ENCODE measurements around the gene IQGAP2. TPM values are rescaled to one million over a fixed set of nuclear protein-coding genes. Genes with fewer than 3 reads are reported as not detected.

IQGAP2 gene
- total and polyA plus RNA-seq, 5 donors: 3.0 to 9.2 (median 6.2) TPM

DNA sequence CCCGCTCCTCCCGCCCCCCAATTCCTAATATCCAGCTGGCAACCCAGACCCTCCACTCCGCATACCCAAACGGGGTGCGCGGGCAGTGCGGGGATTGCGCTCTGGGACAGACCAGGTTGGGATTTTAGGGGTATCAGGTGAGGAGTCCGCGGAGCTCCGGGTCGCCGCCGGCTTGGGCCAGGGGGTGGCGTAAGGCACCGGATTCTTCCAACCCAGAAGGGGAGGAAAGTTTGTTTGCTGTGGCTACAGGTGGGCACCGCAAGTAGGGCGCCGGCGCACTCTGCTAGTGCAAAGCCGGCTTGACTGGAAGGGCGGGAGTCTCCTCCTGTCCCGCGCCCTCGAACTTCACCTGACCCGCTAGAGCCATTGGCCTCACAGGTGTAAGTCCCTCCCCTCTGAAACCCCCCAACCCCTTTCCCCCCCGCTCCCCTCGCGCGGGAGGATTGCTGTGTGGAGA, 709 bp downstream of the IQGAP2 start:
- H3K4me3 ChIP-seq (ENCODE audit: low read length): peak overlapping the region; percentile 63
- DNase-seq: peak in 2 of 3 donors; percentile 66 to 70
- H3K4me1 ChIP-seq (ENCODE audit: control insufficient read depth, insufficient read depth, low read length): no peaks in the 10 kb centered on the region
- intact Hi-C loops (cut with DNase I): no loop called here
- no peaks in the 10 kb centered on the region for H3K9me3 ChIP-seq (ENCODE audit: control insufficient read depth, low read length)
- ATAC-seq: peak; percentile 37 to 41
- no peaks in the 10 kb centered on the region for H3K27me3 ChIP-seq (ENCODE audit: control insufficient read depth, insufficient read depth)
- no peak overlapping the region for H3K27ac ChIP-seq (ENCODE audit: low read length)
- 2% methylated on average over 30 of the region's 30 CpGs for WGBS

DNA sequence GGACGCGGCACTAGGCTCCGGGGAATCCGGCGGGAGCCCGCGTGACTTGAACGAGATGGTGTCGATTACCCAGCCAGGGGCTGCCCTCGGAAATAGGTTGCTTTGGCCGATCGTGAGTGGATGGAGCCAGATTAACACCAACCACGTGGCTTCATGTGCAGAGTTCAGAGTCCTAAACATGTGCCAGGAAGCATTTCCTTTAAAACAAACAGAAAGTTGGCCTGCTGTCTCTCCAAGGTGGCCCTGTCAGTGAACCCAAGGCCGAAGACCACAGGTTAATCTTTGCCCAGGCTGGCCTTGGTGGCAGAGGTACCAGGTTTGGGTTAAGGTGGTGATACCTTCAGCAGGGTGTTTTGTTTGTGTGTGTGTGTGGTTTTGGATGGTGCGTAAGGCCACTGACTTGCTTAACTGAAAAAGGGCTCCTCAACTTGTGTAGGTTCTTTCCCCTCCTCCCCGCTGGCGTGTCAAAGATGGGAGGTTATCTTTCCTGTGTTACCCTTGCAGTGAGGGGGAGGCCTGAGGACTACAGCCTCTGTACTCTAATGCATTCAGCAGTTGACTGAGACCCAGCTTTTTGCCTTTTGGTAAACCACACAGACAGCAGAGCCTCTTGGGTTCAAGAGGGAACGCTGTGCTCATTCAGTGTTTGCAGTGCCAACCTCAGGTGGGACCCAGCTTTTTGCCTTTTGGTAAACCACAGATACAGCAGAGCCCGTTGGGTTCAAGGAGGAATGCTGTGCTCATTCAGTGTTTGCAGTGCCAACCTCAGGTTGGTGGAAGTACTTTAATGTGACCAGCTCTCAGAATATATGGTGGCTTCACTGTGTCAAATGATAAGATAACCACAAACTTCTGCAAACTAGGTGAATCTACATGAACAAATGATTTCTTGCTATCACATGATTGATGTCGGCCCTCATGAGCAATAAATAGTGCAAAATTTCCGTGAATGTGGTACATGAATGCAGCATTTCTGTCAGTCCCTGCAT, 1.4 kb downstream of the IQGAP2 start:
- Histone ChIP-seq H3K9me3 (ENCODE audit: control insufficient read depth, low read length) (no peaks in the 10 kb centered on the region), H3K27me3 (ENCODE audit: control insufficient read depth, insufficient read depth) (no peaks in the 10 kb centered on the region), H3K27ac (ENCODE audit: low read length) (no peak overlapping the region), H3K4me1 (ENCODE audit: control insufficient read depth, insufficient read depth, low read length) (no peaks in the 10 kb centered on the region), H3K4me3 (ENCODE audit: low read length) (peak overlapping the region; percentile 63)
- WGBS: 23% methylated on average over 21 of the region's 21 CpGs
- ATAC-seq (peak; percentile 12 to 14), DNase-seq (peak in 1 of 3 donors; percentile 63)
- intact Hi-C loops (cut with DNase I): no loop called here

DNA sequence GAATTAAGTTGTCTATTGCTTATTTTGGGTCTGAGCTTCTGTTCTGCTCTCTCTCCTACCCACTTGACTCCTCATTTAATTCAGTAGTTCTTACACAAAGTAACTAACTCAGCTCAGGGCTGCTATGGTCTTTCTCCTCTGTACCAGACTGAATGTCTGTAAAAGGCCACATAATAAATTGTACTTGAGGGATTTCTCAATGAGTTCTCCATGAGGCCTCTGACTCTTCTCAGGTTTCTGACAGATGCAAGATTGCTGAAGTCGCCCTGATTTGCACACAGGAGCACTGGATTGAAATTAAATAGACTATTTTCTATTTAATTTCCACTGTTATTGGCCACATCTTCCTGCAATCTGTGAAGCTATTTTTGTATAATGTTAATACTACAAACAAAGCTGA, 2.9 kb downstream of the IQGAP2 start:
- Histone ChIP-seq H3K4me1 (ENCODE audit: control insufficient read depth, insufficient read depth, low read length) (no peaks in the 10 kb centered on the region), H3K4me3 (ENCODE audit: low read length) (no peak overlapping the region), H3K27ac (ENCODE audit: low read length) (no peak overlapping the region), H3K27me3 (ENCODE audit: control insufficient read depth, insufficient read depth) (no peaks in the 10 kb centered on the region), H3K9me3 (ENCODE audit: control insufficient read depth, low read length) (no peaks in the 10 kb centered on the region)
- DNase-seq (no peak), ATAC-seq (no peak)
- intact Hi-C loops (cut with DNase I): no loop called here
- WGBS: 41% methylated on average over 1 of the region's 1 CpG

DNA sequence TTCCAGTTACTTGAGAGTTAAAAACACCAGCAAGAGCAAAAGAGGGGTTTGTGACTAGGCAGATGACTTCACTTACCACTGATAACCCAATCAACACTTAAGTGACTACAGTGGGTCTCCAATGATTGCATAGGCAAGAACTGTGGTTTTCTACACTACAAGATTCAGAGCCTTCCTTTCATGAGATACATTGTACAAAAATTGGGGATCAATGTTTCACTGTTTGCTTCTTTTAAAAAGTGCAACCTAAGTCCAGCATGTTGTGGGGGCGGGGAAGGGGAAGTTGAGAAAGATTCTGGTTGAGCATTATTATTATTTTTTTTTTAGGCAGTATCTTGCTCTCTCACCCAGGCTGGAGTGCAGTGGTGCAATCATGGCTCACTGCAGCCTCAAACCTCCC, 3.6 kb downstream of the IQGAP2 start:
- no peaks in the 10 kb centered on the region for H3K4me1 ChIP-seq (ENCODE audit: control insufficient read depth, insufficient read depth, low read length)

DNA sequence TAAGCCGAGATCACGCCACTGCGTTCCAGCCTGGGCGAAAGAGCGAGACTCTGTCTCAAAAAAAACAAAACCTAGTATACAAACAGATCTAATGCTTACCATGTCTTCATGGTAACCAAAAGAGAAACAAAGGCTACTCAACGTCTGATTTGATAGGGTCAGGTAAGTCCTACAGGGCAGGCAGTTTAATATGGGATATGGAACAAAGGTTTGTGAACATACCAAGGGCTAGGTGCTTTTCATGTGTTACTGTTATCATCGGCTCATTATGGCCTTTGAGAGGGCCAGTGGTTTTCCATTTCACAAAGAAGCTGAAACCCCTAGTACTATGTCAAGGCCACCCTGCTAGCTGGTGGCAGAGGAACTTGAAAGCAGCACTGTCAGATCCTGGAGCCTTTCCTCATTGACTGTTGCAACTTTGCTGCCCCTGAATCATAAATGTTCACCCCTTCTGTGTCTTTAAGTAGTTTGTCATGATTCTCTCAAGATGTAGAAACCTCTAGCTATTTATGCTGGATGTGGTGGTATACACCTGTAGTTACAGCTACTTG, 5.1 kb downstream of the IQGAP2 start:
- ATAC-seq: no peak
- H3K4me1 ChIP-seq (ENCODE audit: control insufficient read depth, insufficient read depth, low read length): no peaks in the 10 kb centered on the region
- intact Hi-C loops (cut with DNase I): no loop called here
- H3K9me3 ChIP-seq (ENCODE audit: control insufficient read depth, low read length): no peaks in the 10 kb centered on the region
- no peak overlapping the region for H3K27ac ChIP-seq (ENCODE audit: low read length)
- WGBS: 93% methylated on average over 7 of the region's 7 CpGs
- no peaks in the 10 kb centered on the region for H3K27me3 ChIP-seq (ENCODE audit: control insufficient read depth, insufficient read depth)
- DNase-seq: no peak
- H3K4me3 ChIP-seq (ENCODE audit: low read length): no peak overlapping the region

More for the DNA sequence above, 3.6 kb downstream of the IQGAP2 start:
- Histone ChIP-seq H3K9me3 (ENCODE audit: control insufficient read depth, low read length) (no peaks in the 10 kb centered on the region), H3K27ac (ENCODE audit: low read length) (no peak overlapping the region), H3K4me3 (ENCODE audit: low read length) (no peak overlapping the region), H3K27me3 (ENCODE audit: control insufficient read depth, insufficient read depth) (no peaks in the 10 kb centered on the region)
- ATAC-seq (no peak), DNase-seq (peak in 1 of 3 donors; percentile 45)
- intact Hi-C loops (cut with DNase I): no loop called here
- WGBS: 83% methylated on average over 1 of the region's 1 CpG

DNA sequence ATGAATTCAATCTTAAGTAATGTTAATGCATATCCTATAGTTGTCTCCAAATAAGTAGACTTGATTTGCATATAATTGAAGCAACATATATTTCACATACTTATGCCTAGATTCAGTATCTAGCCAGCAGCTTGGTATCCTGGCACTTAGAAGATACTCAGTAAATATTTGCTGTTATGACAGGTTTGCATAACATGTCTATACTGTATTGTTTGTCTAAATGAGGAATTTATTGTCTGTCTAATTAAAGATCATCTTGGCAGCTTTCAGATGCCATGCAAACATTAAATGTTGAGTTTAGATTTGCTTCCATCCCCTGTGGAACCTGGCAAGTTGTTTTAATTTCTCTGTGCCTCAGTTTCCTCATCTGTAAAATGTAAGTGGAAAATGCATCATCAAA, 9.4 kb downstream of the IQGAP2 start:
- DNase-seq (no peak), ATAC-seq (no peak)
- intact Hi-C loops (cut with DNase I): no loop called here
- no peak overlapping the region for H3K4me3 ChIP-seq (ENCODE audit: low read length)
- no peak overlapping the region for H3K27ac ChIP-seq (ENCODE audit: low read length)
- no peaks in the 10 kb centered on the region for H3K9me3 ChIP-seq (ENCODE audit: control insufficient read depth, low read length)
- no peaks in the 10 kb centered on the region for H3K4me1 ChIP-seq (ENCODE audit: control insufficient read depth, insufficient read depth, low read length)
- H3K27me3 ChIP-seq (ENCODE audit: control insufficient read depth, insufficient read depth): no peaks in the 10 kb centered on the region

DNA sequence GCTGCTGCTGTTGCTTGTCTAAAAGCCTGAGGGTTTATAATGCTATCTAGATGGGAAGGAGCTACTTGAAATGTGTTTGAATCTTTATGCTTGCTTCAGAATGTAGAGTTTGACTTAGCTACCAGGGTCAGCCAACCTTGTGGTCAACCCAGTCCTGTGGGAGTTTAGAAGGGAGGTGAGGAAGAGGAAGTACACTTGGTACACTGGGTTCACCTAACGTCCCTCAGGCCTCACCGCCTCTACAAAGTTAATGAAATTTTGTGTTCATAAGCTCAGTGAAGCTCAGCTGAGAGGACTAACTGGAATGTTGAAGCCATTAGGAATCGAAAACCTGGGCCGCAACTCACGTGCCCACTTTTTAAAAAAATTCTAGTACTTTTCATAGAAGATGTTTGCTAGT, 10.7 kb downstream of the IQGAP2 start:
- no peak for DNase-seq
- 88% methylated on average over 5 of the region's 5 CpGs for WGBS
- no peak for ATAC-seq
- Histone ChIP-seq H3K4me1 (ENCODE audit: control insufficient read depth, insufficient read depth, low read length) (no peaks in the 10 kb centered on the region), H3K27ac (ENCODE audit: low read length) (no peak overlapping the region), H3K4me3 (ENCODE audit: low read length) (no peak overlapping the region), H3K27me3 (ENCODE audit: control insufficient read depth, insufficient read depth) (no peaks in the 10 kb centered on the region), H3K9me3 (ENCODE audit: control insufficient read depth, low read length) (no peaks in the 10 kb centered on the region)
- intact Hi-C loops (cut with DNase I): no loop called here

DNA sequence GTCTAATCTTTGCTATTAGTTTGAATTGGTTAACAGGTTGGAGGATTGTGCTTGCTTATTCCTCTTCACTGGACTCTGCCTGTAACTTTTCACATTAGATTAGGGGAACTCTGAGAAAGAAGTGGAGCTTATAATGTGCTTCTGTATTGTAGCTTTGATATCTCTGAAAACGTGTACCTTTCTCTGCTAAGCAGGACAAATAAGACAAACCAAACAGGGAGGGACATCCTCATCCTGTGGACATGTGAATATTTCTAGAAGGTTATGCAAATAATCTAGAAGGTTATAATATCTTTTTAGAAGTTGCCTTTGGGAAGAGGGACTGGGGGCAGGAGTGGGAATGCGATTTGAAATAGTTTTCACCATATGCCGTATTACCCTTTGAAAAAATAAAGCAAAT, 11.7 kb downstream of the IQGAP2 start:
- H3K9me3 ChIP-seq (ENCODE audit: control insufficient read depth, low read length): no peaks in the 10 kb centered on the region
- ATAC-seq (no peak), DNase-seq (no peak)
- H3K27ac ChIP-seq (ENCODE audit: low read length): no peak overlapping the region
- no peaks in the 10 kb centered on the region for H3K4me1 ChIP-seq (ENCODE audit: control insufficient read depth, insufficient read depth, low read length)
- H3K27me3 ChIP-seq (ENCODE audit: control insufficient read depth, insufficient read depth): no peaks in the 10 kb centered on the region
- intact Hi-C loops (cut with DNase I): no loop called here
- H3K4me3 ChIP-seq (ENCODE audit: low read length): no peak overlapping the region
- WGBS: 61% methylated on average over 3 of the region's 3 CpGs

DNA sequence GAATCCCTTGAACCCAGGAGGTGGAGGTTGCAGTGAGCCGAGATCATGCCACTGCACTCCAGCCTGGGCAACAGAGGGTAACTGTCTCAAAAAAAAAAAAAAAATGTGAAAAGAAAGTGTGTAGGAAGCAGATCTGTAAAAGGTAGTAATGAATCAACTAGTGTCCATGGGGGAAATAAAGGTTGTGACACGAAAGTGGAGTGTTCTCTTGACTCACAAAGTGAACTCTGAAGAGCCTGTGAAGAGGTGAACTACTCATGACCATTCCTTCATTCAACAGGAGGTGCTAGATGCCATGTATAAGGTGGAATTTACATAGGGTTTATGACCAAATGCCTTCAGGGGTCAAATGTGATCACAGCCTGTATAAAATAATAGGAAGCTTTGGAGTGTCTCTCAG, 12.8 kb downstream of the IQGAP2 start:
- DNase-seq: no peak
- no peak for ATAC-seq
- H3K27me3 ChIP-seq (ENCODE audit: control insufficient read depth, insufficient read depth): no peaks in the 10 kb centered on the region
- WGBS: 89% methylated on average over 2 of the region's 2 CpGs
- H3K4me1 ChIP-seq (ENCODE audit: control insufficient read depth, insufficient read depth, low read length): no peaks in the 10 kb centered on the region
- no peaks in the 10 kb centered on the region for H3K9me3 ChIP-seq (ENCODE audit: control insufficient read depth, low read length)
- intact Hi-C loops (cut with DNase I): no loop called here
- no peak overlapping the region for H3K27ac ChIP-seq (ENCODE audit: low read length)
- H3K4me3 ChIP-seq (ENCODE audit: low read length): no peak overlapping the region

DNA sequence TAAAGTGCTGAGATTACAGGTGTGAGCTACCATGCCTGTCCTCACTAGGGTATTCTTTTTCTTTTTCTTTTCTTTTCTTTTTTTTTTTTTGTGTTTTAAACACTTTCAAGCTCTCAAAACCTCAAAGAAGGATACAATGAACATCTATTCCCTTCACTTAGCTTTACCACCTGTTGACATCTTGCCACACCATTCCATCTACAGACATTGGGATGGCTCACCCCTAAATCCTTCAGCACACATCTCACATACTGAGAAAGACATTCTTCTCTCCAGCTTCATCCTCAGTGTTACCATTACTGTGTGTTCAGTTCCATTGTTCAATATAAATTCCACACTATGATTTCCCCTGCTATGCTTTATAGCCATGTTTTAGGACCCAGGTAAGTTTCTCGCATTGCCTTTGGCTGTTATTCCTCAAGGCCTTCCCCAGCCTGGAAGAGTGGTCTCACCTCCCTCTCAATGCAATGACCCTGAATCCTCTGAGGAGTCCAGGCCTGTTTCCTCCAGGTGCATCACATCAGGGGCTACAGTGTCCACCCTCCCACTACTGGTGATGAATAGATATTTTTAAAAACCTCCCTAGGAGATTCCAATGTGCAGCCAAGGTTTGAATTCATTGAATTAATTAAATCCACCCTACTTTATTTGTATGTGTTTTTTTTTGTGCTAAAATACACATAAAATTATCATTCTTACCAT, 16.7 kb downstream of the IQGAP2 start:
- 100% methylated on average over 1 of the region's 1 CpG for WGBS
- H3K4me1 ChIP-seq (ENCODE audit: control insufficient read depth, insufficient read depth, low read length): no peaks in the 10 kb centered on the region
- no peak for ATAC-seq
- DNase-seq: no peak
- no peak overlapping the region for H3K4me3 ChIP-seq (ENCODE audit: low read length)
- no peaks in the 10 kb centered on the region for H3K9me3 ChIP-seq (ENCODE audit: control insufficient read depth, low read length)
- no peak overlapping the region for H3K27ac ChIP-seq (ENCODE audit: low read length)
- H3K27me3 ChIP-seq (ENCODE audit: control insufficient read depth, insufficient read depth): no peaks in the 10 kb centered on the region
- intact Hi-C loops (cut with DNase I): no loop called here

DNA sequence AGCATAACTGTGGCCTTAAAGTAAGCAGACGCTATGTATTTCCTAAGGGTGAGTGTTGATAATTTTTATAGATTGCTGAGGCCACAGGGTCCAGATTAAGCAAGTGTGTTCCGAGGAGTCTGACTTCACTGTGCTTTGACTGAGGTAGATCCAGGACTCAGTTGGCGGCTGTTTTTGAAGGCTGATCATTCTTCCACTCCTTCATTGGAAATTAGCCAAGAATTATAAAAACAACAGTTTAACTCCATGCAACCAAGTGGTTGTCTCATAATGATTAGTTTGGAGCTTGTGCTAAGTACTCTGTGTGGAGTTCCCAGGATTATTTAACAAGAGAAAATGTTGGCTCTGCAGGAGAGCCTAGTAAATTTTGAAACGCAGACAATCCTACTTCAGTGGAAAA, 19.1 kb downstream of the IQGAP2 start:
- Histone ChIP-seq H3K27ac (ENCODE audit: low read length) (no peak overlapping the region), H3K9me3 (ENCODE audit: control insufficient read depth, low read length) (no peaks in the 10 kb centered on the region), H3K4me1 (ENCODE audit: control insufficient read depth, insufficient read depth, low read length) (no peaks in the 10 kb centered on the region), H3K27me3 (ENCODE audit: control insufficient read depth, insufficient read depth) (no peaks in the 10 kb centered on the region), H3K4me3 (ENCODE audit: low read length) (no peak overlapping the region)
- 48% methylated on average over 4 of the region's 4 CpGs for WGBS
- intact Hi-C loops (cut with DNase I): no loop called here
- no peak for DNase-seq
- ATAC-seq: no peak
